NB4 (cell line): ENCODE results near the gene ITGA1.

Source experiments
- POLR2A ChIP-seq: IDR thresholded peaks from 2 replicates; pipeline ENCODE4 v1.6.1; 2011; ENCODE audit warnings: mild to moderate bottlenecking; ENCODE audit not compliant: insufficient read length; ENCODE audit errors: extremely low read depth
- TF ChIP-seq, protein P1 (sequence below): IDR thresholded peaks from one replicate; pipeline ENCODE4 v1.5.1; 2012; ENCODE audit warnings: low read depth, low read length

DNA sequence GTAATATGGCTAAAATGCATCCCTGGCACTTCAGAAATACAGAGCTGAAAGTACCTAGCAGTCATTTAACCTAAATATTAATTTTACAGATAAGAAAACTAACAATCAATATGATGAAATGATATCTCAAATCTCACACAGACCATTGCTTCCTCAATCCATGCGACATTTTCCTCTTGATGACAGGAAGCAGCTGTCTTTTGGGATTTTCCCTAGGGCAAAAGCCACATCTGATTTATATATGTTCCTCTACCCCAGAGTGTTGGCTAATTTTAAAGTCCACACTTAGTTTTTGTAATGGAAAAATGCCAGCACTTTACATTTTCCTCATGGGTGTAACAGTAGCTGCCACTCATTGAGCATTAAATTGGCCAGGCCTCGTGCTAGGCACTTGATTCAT is 47.7 kb upstream of the ITGA1 start:
- TF ChIP-seq, protein P1, sequence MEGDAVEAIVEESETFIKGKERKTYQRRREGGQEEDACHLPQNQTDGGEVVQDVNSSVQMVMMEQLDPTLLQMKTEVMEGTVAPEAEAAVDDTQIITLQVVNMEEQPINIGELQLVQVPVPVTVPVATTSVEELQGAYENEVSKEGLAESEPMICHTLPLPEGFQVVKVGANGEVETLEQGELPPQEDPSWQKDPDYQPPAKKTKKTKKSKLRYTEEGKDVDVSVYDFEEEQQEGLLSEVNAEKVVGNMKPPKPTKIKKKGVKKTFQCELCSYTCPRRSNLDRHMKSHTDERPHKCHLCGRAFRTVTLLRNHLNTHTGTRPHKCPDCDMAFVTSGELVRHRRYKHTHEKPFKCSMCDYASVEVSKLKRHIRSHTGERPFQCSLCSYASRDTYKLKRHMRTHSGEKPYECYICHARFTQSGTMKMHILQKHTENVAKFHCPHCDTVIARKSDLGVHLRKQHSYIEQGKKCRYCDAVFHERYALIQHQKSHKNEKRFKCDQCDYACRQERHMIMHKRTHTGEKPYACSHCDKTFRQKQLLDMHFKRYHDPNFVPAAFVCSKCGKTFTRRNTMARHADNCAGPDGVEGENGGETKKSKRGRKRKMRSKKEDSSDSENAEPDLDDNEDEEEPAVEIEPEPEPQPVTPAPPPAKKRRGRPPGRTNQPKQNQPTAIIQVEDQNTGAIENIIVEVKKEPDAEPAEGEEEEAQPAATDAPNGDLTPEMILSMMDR, result no peak
- TF ChIP-seq POLR2A, result no peak
